ENCODE data around the gene SH3BP1. TPM values are rescaled to one million over a fixed set of nuclear protein-coding genes. Genes with fewer than 3 reads are reported as not detected.

Gene SH3BP1
- total and polyA plus RNA-seq, 2 of the 4 experiments (the other 2 are of a cell fraction): 8.8 to 33.3 TPM

DNA sequence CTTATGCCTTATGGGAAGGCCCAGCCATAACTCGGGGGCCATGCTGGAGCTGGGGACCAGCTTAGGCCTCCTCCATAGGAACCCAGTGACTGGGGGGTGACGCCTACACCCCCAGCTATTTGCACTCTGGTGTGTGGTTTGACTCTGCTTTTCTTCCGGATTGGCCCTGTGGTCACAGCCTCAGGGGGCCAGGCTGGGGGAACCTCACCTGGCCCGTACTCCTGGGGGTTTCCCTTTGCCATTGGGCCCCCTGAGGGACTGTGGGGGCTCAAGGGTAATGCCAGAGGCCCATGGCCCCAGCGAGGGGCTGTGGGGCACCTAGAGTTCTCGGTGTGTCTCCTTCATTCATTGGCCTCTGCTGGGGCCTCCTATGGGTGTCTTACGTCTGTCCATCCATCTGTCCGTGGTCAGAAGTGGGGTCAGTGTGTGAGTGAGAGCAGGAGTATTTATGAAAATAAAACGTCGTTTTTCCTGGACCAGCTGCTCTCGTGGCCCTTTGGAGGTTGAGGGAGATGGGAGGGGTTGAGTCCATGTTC lies 6.3 kb upstream of the SH3BP1 start:
- CTCF ChIA-PET: interaction anchor here (0.5 to 3.0 kb wide), 5 partner anchors 10 to 160 kb away, joined by 3 to 12 read pairs (median 4); no protein-coding TSS in a partner anchor
- no peak for TF ChIP-seq RAD21 (IDR thresholded peaks at IDR 0.05; ENCODE audit: low read length)
- TF ChIP-seq SMC3 (IDR thresholded peaks at IDR 0.05; ENCODE audit: low read depth, low read length): no peak
- TF ChIP-seq CHD1 (IDR thresholded peaks at IDR 0.05; ENCODE audit: low read depth, low read length): no peak
- TF ChIP-seq BHLHE40 (IDR thresholded peaks at IDR 0.05; ENCODE audit: low read depth, low read length): no peak
- no peak for TF ChIP-seq FOS (IDR thresholded peaks at IDR 0.05; ENCODE audit: low read depth, low read length)
- TF ChIP-seq, protein P1, sequence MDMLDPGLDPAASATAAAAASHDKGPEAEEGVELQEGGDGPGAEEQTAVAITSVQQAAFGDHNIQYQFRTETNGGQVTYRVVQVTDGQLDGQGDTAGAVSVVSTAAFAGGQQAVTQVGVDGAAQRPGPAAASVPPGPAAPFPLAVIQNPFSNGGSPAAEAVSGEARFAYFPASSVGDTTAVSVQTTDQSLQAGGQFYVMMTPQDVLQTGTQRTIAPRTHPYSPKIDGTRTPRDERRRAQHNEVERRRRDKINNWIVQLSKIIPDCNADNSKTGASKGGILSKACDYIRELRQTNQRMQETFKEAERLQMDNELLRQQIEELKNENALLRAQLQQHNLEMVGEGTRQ (IDR thresholded peaks at IDR 0.05; ENCODE audit: low read depth, low read length): no peak
- no peak for TF ChIP-seq POLR2A (IDR thresholded peaks at IDR 0.05; ENCODE audit: low read depth, low read length)
- no peak for TF ChIP-seq NFE2L2 (IDR thresholded peaks at IDR 0.05; ENCODE audit: low read depth, low read length)
- TF ChIP-seq MXI1 (IDR thresholded peaks at IDR 0.05; ENCODE audit: borderline replicate concordance, low read depth, low read length): no peak
- no peak for TF ChIP-seq RFX5 (IDR thresholded peaks at IDR 0.05; ENCODE audit: low read depth, low read length)
- TF ChIP-seq, protein P2, sequence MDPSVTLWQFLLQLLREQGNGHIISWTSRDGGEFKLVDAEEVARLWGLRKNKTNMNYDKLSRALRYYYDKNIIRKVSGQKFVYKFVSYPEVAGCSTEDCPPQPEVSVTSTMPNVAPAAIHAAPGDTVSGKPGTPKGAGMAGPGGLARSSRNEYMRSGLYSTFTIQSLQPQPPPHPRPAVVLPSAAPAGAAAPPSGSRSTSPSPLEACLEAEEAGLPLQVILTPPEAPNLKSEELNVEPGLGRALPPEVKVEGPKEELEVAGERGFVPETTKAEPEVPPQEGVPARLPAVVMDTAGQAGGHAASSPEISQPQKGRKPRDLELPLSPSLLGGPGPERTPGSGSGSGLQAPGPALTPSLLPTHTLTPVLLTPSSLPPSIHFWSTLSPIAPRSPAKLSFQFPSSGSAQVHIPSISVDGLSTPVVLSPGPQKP (IDR thresholded peaks at IDR 0.05; ENCODE audit: borderline replicate concordance, low read depth, low read length): no peak
- TF ChIP-seq, protein P3, sequence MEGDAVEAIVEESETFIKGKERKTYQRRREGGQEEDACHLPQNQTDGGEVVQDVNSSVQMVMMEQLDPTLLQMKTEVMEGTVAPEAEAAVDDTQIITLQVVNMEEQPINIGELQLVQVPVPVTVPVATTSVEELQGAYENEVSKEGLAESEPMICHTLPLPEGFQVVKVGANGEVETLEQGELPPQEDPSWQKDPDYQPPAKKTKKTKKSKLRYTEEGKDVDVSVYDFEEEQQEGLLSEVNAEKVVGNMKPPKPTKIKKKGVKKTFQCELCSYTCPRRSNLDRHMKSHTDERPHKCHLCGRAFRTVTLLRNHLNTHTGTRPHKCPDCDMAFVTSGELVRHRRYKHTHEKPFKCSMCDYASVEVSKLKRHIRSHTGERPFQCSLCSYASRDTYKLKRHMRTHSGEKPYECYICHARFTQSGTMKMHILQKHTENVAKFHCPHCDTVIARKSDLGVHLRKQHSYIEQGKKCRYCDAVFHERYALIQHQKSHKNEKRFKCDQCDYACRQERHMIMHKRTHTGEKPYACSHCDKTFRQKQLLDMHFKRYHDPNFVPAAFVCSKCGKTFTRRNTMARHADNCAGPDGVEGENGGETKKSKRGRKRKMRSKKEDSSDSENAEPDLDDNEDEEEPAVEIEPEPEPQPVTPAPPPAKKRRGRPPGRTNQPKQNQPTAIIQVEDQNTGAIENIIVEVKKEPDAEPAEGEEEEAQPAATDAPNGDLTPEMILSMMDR (conservative IDR thresholded peaks at IDR 0.05; ENCODE audit: low read depth, low read length): no peak
- TF ChIP-seq CEBPB (IDR thresholded peaks at IDR 0.05; ENCODE audit: low read depth, low read length): no peak
- TF ChIP-seq MAFK (IDR thresholded peaks at IDR 0.05; ENCODE audit: low read depth, low read length): no peak
- TF ChIP-seq MAZ (IDR thresholded peaks at IDR 0.05; ENCODE audit: borderline replicate concordance, low read depth, low read length): no peak

More for the DNA sequence above, 6.3 kb upstream of the SH3BP1 start:
- H4K5ac ChIP-seq (ENCODE audit: low read depth, low read length): peak overlapping the region; percentile 91
- no peak for DNase-seq
- peak overlapping the region; percentile 83 for H2BK120ac ChIP-seq (ENCODE audit: low read depth, low read length)
- peaks cover 19% of the 10 kb centered on the region for H3K9me1 ChIP-seq (ENCODE audit: insufficient read depth, low read length)
- H3K9me3 ChIP-seq (ENCODE audit: control insufficient read depth, insufficient read depth, low read length): no peaks in the 10 kb centered on the region
- ATAC-seq (ENCODE audit: low read depth): no peak
- H3K18ac ChIP-seq (ENCODE audit: low read depth, low read length): peak overlapping the region; percentile 81
- H2AK5ac ChIP-seq (ENCODE audit: low read depth, low read length): peak overlapping the region; percentile 29
- peak overlapping the region; percentile 89 for H2BK5ac ChIP-seq (ENCODE audit: low read depth, low read length, poor library complexity, severe bottlenecking)
- in situ Hi-C loops (cut with MboI; ENCODE audit: low sequenced_read_pairs) (no loop called here), dilution Hi-C loops (cut with HindIII; ENCODE audit: low sequenced_read_pairs, unreplicated experiment) (no loop called here), intact Hi-C loops (cut with micrococcal nuclease) (no loop called here)
- peak overlapping the region; percentile 90 for H2AFZ ChIP-seq (replicated peaks; ENCODE audit: low read length, poor library complexity)
- peak overlapping the region; percentile 79 for H3K14ac ChIP-seq (replicated peaks; ENCODE audit: low read depth, low read length)
- peaks cover 0 to 43% of the 10 kb centered on the region in 2 experiments; a peak in 2 of 4 replicates for H3K79me1 ChIP-seq (ENCODE audit: low read depth in 1 of 2, low read length in 2 of 2)
- H4K8ac ChIP-seq (ENCODE audit: low read depth in 2 of 2, low read length in 2 of 2): peak overlapping the region; percentile 84 to 99
- no peaks in the 10 kb centered on the region for H4K20me1 ChIP-seq (ENCODE audit: insufficient read depth, low read length)
- H3K27ac ChIP-seq (ENCODE audit: insufficient read depth, low read length): peak overlapping the region; percentile 97
- peak overlapping the region; percentile 97 for H2AK9ac ChIP-seq (replicated peaks; ENCODE audit: low read depth, low read length, poor library complexity)
- peaks cover 37% of the 10 kb centered on the region for H3K4me1 ChIP-seq (ENCODE audit: control insufficient read depth, insufficient read depth, low read length)
- POLR2A ChIA-PET (ENCODE audit: unreplicated experiment): interaction anchor here (1.1 kb wide), 1 partner anchor 42 kb away, joined by 3 read pairs; the partner anchor contains the start of gene LGALS1
- H3K4me3 ChIP-seq (ENCODE audit: insufficient read depth, low read depth, low read length): no peak overlapping the region
- H3K27me3 ChIP-seq (ENCODE audit: control insufficient read depth, insufficient read depth, low read length): no peaks in the 10 kb centered on the region
- H3K36me3 ChIP-seq (ENCODE audit: control insufficient read depth, insufficient read depth, low read length): peaks cover 28% of the 10 kb centered on the region; the same call in 1 of the 2 replicates
- peak overlapping the region; percentile 96 for H3K4ac ChIP-seq (ENCODE audit: low read depth, low read length)
- WGBS, 2 experiments (ENCODE audit: extremely low coverage in 2 of 2, insufficient read length in 1 of 2): no CpG with 5 or more reads among the region's 11 CpGs
- H3K23ac ChIP-seq (ENCODE audit: low read depth, low read length): peak overlapping the region; percentile 47
- H2BK15ac ChIP-seq (ENCODE audit: low read depth, low read length): peak overlapping the region; percentile 59; the same call in 1 of the 3 replicates
- H4K91ac ChIP-seq (ENCODE audit: insufficient read depth, low read depth, low read length): peak overlapping the region; percentile 75
- no TSS peak for BruUV-seq (replicated peaks)
- H3K4me2 ChIP-seq (ENCODE audit: low read depth, low read length): peak overlapping the region; percentile 30; the same call in 1 of the 2 replicates
- peak overlapping the region; percentile 62 for H3K9ac ChIP-seq (ENCODE audit: low read depth, low read length)
- peak overlapping the region; percentile 67 for H3K56ac ChIP-seq (ENCODE audit: extremely low read depth, insufficient read depth, low read length)
- peak overlapping the region; percentile 79; the same call in 1 of the 2 replicates for H2BK20ac ChIP-seq (ENCODE audit: low read depth, low read length)

Data from IMR-90 (cell line).